ENCODE data around the gene SULT2B1.
"Not testable (repeated sequence)": the region's sequence is repeated elsewhere in the genome, so short reads cannot be mapped to it uniquely, and the experiment has no call there.

The SULT2B1 gene

DNA sequence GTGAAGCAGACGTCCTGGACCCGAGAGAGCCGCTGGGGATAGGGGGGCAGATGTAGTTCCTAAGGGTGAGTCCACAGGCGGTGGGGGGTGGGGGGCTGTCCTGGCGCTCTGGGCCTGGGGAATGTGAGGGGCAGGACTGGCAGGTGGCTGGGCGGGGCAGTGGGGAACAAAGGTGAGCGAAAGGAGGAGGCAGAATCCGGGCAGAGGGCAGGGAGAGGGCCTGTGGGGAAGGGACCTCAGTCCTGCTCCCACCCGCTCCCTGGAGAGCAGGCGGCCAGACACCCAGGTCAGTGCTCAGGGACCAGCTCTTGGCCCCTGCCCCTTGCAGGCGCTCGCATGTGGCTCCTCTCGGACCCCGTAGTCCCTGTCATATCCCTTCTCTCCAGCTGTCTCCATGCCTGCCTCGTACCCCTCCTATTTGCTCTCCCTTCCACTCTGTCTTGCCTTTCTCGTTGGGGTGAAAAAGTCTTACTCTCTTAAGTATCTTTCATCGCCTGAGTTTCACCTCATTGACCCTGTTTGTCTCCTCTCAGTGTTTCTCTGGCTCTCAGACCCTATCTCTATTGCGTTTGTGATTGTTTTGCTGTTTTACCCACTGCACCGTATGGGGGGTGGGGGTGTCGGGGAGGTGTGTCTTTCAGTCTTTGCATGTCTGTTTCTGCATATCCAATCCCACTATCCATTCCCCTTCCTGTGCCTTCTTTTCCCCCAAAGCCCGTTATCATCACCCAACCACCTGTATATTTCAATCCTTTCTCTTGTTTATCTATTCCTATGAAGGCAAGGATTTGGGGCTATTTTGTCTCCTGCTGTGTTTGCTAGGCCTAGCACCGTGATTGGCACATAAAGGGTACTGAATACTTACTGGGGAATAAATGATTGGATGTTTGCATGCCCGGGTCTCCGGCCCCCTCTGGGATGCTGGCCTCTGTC is 73.1 kb downstream of the SULT2B1 start:
- no peak for DNase-seq

DNA sequence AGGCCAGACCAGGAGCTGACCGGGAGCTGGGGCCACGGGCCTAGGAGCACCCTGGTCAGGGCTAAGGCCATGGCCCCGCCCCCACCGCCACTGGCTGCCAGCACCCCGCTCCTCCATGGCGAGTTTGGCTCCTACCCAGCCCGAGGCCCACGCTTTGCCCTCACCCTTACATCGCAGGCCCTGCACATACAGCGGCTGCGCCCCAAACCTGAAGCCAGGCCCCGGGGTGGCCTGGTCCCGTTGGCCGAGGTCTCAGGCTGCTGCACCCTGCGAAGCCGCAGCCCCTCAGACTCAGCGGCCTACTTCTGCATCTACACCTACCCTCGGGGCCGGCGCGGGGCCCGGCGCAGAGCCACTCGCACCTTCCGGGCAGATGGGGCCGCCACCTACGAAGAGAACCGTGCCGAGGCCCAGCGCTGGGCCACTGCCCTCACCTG is 73.9 kb downstream of the SULT2B1 start:
- no peak for DNase-seq

DNA sequence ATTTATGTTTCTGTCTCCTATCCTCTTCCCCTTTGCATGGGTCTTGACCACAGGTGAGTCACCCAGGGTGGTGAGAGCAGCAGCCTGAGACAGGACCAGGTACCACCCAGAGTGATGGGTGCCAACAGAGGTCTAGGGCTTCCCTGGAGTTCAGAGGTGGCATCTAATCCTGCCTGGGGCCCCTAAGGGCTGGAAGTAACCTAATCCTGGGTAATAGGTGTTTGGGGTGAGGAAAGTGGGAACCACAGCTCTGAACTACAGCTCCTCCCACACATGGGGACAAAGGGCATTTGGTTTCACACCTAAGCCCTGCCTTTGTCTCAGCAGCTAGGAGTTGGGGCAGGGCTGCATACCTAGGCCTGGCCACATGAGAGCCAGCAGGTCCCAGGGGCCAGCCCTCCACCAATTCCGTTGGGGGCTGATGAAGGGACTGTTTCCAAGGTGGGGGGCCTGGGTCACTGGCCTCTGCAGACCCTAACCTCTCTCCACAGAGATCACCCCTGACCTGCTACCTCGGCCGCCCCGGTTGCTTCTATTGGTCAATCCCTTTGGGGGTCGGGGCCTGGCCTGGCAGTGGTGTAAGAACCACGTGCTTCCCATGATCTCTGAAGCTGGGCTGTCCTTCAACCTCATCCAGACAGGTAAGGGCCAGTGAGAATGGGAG is 75.4 kb downstream of the SULT2B1 start:
- no peak for DNase-seq

DNA sequence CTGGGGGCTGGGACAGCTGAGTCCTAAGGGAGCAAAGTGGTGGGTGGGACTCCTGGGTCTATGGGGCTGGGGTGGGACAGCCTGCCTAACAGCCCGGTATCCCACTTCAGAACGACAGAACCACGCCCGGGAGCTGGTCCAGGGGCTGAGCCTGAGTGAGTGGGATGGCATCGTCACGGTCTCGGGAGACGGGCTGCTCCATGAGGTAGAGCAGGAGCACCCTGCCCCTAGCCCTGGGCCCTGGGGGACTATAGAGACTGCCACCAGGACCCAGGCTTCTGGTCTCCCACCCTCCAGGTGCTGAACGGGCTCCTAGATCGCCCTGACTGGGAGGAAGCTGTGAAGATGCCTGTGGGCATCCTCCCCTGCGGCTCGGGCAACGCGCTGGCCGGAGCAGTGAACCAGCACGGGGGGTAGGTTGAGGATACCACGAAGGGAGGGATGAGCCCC is 75.9 kb downstream of the SULT2B1 start:
- DNase-seq, result no peak

DNA sequence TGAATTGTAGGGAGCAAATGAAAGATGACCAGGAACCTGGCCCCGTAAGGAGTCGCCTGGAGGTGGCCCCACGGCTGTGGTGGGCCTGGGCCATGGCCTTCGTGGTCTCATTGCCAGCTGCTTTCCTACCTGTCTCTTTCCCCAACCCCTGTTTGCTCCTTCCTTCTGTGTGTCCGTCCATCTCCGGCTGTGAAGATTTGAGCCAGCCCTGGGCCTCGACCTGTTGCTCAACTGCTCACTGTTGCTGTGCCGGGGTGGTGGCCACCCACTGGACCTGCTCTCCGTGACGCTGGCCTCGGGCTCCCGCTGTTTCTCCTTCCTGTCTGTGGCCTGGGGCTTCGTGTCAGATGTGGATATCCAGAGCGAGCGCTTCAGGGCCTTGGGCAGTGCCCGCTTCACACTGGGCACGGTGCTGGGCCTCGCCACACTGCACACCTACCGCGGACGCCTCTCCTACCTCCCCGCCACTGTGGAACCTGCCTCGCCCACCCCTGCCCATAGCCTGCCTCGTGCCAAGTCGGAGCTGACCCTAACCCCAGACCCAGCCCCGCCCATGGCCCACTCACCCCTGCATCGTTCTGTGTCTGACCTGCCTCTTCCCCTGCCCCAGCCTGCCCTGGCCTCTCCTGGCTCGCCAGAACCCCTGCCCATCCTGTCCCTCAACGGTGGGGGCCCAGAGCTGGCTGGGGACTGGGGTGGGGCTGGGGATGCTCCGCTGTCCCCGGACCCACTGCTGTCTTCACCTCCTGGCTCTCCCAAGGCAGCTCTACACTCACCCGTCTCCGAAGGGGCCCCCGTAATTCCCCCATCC is 76.7 kb downstream of the SULT2B1 start:
- no peak for DNase-seq

DNA sequence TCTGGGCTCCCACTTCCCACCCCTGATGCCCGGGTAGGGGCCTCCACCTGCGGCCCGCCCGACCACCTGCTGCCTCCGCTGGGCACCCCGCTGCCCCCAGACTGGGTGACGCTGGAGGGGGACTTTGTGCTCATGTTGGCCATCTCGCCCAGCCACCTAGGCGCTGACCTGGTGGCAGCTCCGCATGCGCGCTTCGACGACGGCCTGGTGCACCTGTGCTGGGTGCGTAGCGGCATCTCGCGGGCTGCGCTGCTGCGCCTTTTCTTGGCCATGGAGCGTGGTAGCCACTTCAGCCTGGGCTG is 77.3 kb downstream of the SULT2B1 start:
- DNase-seq, result no peak

DNA sequence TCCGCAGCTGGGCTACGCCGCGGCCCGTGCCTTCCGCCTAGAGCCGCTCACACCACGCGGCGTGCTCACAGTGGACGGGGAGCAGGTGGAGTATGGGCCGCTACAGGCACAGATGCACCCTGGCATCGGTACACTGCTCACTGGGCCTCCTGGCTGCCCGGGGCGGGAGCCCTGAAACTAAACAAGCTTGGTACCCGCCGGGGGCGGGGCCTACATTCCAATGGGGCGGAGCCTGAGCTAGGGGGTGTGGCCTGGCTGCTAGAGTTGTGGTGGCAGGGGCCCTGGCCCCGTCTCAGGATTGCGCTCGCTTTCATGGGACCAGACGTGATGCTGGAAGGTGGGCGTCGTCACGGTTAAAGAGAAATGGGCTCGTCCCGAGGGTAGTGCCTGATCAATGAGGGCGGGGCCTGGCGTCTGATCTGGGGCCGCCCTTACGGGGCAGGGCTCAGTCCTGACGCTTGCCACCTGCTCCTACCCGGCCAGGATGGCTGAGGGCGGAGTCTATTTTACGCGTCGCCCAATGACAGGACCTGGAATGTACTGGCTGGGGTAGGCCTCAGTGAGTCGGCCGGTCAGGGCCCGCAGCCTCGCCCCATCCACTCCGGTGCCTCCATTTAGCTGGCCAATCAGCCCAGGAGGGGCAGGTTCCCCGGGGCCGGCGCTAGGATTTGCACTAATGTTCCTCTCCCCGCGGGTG is 77.8 kb downstream of the SULT2B1 start:
- no peak for DNase-seq

DNA sequence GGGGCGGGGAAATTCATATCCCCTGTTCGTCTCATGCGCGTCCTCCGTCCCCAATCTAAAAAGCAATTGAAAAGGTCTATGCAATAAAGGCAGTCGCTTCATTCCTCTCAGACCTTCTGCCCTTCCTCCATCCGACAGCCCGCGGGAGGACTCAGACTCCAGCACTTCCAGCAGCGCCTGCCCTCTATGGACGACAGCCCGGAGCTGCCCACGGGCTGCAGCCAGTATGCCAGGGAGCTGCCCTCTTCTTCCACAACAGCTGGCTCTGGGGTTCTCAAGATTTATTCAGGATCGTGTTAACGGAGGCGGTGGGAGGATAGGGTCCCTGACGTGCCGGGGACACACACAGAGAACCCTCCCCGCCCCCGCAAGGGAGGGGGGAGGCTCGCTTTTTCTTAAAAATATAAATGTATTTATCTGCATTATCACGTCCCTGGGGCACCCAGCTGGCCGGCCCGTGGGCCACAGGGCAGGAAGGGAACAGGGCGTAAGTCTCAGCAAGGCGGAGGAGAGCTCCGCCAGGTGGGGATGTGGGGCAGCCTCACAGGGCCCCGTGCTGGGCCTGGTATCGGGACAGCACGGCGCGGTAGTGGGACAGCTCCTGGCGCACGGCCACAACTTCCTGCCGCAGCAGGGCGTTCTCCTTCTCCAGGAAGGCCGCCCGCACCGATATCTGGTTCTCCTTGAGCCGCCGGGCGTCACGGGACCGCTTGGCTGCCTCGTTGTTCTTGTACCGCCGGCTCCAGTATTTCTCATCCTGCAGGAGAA is 78.5 kb downstream of the SULT2B1 start:
- DNase-seq, result no peak

DNA sequence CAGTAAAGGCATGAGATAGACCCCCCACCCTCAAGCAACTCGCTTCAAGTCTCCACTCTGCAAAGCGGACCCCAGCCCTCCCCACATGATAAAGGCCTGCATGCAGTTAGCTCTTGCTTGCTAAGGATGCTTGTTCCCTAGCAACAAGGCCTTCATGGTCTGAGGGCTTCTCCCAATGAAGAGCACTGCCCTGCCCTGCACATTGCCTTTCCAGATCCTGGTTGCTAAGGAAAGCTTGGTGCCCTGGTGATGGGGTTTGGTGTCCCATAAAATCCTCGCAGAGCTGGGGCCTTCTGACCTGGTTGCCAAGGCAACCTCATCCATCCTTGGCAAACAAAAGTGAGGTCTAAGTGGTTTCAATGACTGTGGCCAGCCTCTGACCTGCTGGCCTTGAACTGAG is 79.3 kb downstream of the SULT2B1 start:
- no peak for DNase-seq

DNA sequence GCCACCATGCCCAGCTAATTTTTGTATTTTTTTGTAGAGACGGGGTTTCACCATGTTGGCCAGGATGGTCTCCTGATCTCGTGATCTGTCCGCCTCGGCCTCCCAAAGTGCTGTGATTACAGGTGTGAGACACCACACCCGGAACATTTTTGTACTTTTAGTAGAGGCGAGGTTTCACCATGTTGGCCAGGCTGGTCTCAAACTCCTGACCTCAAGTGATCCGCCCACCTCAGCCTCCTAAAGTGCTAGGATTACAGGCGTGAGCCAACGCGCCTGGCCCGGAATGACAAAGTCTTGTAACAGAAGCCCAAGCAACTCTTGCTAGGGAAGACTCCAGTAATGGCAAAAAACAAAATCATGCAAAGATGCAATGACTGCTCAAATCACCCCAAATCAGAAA is 80.3 kb downstream of the SULT2B1 start:
- not testable (repeated sequence) for DNase-seq

DNA sequence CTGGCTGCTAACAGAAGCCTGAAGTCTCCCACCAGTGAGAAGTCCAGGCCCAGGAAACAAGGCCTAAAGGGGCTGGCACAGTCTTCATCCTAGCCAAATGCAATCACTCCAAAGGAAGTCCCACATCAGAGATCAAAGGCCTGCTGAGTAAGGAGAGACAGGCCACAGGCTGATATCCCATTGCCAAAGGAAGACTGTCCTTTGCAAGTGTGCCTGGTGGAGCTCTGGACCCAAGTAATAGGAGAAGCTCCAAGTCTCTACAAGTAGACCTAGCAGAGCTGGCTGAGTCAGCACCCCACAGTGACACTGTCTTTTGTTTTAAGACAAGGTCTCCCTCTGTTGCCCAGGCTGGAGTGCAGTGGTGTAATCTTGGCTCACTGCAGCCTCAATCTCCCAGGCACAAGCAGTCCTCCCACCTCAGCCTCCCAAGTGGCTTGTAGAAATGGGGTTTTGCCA is 80.7 kb downstream of the SULT2B1 start:
- DNase-seq, result no peak

DNA sequence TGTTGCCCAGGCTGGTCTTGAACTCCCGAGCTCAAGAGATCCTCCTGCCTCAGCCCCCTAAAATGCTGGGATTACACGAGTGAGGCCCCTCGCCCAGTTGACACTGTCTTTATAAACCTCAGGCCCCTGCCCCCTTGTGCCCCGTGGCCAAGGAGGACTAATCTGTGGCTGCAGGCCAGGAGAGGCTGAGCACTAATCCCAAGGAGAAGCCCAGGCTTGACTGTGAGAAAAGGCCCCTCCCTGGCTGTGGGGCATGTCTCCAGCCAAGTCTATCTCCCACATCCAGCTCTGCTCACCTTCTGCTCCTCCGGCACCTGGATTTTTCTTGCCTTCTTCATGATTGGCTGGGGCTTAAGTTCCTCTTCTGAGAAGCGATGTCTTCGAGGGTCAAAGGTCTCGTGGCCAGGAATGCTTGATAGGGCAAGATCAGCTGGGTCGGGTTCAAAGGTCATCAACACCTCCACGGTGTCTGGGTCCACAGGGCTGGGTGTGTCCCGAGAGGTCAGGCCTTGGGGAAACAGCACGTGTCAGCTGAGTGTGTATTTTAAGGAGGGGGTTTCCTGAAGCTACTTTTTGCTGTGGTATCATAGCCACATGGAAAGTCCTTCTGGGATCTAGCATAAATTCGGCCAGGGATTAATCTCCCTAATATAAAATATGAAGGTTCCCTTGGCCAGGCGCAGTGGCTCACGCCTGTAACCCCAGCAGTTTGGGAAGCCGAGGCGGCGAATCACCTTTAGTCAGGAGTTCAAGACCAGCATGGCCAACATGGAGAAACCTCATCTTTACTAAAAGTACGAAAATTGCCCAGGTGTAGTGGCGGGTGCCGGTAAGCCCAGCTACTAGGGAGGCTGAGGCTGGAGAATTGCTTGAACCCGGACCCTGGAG is 81.4 kb downstream of the SULT2B1 start:
- no peak for DNase-seq

DNA sequence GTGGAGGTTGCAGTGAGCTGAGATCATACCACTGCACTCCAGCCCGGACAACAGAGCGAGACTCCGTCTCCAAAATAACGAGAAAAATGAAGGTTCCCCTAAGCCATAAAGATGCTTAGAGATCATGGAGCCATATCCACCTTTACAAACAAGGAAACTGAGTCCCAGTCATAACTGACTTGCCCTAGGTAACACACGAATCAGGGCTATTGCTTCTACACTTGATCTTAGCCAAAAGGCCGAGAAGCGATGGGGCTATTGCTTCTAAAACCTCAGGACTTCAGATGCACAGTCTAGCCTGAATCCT is 82.0 kb downstream of the SULT2B1 start:
- DNase-seq, result no peak

DNA sequence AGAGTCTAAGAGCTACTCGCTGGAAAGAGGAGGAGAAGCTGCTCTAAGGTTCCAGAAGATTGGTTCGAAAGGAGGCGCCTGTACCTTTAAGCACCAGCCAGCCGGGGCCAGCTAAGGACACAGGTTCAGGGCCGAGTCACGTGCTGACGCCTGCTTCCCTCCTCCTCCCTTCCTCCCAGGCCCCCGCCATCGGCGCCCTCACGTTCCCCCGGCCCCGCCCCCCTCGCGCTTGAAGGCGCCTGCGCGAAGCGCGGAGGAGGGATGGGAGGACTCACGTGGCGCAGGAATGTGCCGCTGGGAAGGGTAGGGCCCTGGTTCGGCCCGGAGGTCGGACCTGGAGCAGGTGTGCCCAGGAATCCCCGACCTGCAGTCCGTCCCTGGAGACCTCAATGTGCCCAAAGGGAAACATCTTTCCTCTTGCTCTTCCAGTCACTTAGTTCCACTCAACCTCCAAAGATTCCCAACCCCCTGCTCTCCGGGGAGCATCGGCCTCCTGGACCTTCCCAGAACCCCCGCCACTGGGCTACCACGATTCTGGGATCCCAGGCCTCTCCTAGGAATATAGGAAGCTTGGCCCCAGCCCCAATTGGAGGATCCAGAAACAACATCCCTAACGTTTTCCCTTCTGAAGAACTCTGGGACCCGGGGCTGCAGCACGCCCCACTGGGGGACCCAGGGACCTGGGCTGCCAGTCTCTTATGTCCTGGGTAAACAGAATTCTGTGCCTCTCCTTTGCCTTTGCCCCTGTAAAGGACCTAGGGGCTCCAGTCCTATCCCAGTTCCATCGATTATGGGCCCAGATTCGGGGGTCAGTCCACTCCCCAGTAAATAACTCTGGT is 82.7 kb downstream of the SULT2B1 start:
- DNase-seq, result peak; percentile 89

DNA sequence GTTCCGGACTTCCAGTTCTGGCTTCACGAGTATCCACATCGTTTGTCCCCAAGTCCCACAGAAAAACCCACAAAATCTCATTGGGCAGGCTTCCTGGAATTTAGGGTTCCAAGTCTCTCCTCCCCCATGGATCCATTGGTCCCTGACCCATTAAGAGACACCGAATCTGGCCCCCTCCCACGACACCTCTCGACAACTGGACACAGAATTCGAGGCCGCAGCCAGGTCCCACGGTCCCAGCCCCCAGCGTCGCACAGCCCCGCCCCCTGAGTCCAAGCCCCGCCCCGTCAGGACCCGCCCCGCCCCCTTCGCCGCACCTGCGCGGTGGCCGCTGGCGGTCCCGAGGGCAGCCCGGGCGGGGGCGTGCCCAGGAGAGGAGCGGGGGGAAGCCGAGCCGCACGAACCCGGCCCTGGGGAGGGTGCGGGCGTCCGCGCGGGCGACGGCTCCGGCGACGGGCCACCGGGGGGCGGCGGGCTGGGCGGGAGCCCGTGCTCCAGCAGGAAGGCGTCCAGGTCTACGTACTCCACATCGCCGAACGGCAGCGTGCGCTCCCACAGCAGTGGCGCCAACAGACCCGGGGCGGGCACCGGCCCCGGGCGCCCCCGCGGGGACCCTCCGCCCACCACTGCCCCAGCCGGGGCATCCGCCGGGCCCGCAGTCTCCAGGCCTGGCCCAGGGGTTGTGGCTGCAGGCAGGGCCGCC is 83.4 kb downstream of the SULT2B1 start:
- peak; percentile 10 for DNase-seq

DNA sequence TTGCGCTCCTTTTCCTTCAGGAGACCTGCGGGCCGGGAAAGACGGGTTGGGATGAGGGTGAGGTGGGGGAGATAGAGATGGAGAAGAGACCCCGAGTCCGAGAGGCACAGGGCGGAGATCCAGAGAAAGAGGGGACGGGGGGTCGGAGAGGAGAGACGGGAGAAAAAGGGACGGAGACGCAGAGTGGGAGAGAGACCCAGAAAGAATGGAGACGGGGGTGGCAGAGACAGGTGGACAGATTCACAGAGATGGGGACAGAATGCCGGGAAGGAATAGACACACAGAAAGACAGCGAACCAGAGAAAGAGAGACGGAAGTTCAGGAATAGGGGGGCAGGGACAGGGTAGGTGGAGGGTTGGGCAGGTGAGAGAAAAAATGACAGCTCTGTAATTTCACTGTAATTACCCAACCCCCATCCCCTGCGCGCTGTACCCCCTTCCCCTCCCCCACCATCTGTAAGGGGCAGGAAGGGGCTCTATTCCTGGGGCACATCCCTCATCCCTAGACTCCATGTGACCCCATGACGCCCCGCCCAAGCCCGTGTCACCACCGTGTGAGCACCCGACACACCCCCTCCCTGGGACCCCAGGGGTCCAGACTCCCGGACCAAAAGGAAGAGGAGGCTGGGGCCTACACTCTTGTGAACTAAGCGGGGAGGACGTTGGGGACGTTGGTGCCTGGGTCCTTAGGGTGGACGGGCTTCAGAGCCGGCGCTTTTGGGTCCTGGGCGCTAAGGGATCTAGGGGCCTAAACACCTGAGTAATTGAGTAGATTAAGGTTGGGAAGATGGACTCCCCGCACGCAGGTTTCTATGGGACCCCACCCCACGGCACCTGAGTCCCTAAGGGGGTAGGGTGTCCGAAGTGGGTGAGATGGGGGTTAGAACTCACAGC is 84.2 kb downstream of the SULT2B1 start:
- peak; percentile 3 for DNase-seq

DNA sequence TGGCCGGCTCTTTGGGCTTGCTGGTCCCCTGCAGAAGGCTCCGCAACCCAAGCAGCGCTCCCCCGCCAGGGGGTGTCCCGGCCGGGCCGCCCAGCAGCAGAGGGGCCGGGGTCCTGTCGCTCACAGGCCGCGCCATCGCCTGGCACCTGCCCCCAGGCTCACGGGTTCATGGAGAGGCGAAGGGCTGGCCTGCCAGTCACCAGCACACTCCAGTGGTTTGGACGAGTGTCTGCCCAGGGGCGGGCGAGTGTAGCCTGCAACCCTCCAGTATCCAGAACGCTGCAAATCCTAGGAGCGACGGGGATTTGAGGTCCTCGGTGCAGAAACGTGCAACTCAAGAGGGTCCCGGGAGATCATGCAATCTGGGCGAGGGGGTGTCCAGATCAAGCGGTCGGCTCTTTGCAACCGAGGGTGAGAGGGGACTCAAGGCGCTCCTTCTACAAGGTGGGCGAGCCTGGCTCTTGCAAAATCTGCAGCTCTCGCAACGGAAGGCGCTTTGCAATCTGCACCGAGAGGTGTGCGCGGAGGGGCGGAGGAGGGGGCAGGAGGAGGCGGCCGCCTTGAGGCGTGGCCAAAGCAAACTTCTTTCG is 85.0 kb downstream of the SULT2B1 start, which contains the start of gene DBP:
DBP (minus strand) TSS at position 521 of the 590 bp plus-strand sequence; CDS start at position 136, 385 bp downstream.
- peak; percentile 65 for DNase-seq

DNA sequence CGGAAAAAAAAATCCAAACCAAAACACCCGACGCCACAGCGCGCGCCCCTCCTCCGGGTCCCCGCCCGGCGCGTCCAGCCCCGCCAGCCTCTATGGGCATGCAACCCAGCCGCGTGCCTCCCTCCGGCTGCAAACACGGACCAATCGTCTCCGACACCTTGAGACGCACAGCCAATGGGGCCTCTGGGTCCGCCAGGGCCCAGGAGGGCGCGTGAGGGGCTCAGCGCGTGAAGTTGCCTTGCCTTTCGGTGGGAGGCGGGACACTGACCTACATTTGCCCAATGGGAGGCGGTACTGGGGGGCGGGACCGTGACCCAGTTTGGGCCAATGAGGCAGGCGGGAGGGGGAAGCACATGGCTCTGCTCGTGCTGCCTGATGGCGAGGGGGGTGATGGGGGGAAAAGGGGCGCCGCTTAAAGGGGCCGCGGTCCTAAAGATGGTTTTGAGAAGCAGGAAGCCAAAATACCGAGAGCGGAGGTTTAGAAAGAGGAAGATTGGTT is 85.5 kb downstream of the SULT2B1 start:
- DNase-seq, result peak; percentile 98

Measured in GF-D8 (cell line).